Germinal center (tissue), 1 donor: ENCODE measurements around the gene EPB42.
A peak's percentile ranks its signal among the peaks of the same experiment; 100 is the strongest.
"Not testable (repeated sequence)": the region's sequence is repeated elsewhere in the genome, so short reads cannot be mapped to it uniquely, and the experiment has no call there.

ENCODE experiments used
- DNase-seq: peaks from one replicate; pipeline ENCODE4 v3.0.0; 2012; ENCODE audit warnings: mixed read lengths, low spot score

Gene EPB42

DNA sequence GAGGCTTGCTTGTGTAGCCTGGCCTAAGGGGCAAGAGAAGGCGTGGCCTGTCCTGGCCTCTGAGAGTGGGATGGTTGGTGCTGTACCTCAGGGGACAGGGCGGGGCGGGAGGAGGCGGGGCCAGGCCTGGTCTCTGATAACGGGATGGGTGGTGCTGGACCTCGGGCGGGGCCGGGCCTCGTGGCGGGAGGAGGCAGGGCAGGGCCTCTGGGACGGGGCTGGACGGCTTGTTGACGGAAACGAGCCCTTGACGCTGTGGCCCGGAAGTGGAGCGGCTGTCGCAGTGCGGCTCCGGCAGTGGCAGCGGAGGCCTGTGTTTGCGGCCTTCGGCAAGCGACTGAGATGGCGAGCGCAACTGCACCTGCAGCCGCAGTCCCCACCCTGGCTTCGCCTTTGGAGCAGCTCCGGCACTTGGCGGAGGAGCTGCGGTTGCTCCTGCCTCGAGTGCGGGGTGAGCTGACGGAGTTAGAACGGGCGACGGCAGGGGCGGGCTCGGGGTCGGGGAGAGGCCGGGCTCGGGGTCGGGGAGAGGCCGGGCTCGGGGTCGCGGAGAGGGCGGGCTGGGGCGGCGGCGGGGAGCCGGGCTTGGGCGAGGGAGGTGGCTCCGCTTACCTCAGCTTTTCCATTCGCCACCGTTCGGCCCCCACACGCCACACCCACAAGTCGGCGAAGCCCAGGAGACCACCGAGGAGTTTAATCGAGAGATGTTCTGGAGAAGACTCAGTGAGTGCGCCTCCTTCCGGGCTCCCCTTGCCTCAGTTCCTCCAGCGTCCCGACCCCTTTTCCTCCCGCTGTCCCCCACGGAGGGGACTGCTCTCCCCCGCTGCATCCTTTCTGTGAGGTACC, 35.4 kb downstream of the EPB42 start, which contains the start of gene CCNDBP1:
TSS of gene CCNDBP1 (plus strand) at position 247 of the 846 bp plus-strand sequence. CDS start at position 343, 96 bp downstream.
- peak; percentile 97 for DNase-seq

DNA sequence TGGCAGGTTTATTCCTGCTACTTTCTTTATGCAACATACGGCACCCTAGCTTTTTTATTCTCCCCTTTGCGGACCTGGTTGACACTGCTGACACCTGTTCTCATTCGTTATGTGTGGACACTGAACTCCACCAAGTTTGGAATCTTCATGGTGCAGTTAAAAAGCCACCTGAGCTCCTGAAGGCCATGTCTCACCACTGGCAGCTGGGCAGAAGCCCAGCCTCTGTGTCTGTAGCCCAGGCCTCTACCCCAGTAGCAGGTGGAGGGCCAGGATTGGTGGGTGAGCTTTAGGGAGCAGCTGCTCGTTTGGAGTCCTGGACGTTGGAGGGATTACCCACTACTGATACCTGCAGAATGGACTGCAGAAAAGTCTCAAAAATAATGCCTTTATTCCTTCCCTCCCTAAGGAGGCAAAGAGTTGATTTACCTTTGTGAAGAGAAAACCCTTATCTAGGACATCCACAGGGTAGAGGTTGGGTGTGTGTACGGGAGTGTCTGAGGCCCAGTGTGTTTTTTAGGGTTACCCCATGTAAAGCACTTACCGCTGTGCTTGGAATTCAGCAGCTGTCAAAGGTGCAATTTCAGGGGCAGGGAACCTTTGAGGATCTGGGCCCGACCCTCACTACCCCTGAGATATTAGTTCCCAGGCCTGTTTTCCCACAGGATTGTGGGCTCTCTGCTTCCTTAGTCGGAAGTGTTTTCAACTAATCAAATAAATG, 36.3 kb downstream of the EPB42 start:
- no peak for DNase-seq

DNA sequence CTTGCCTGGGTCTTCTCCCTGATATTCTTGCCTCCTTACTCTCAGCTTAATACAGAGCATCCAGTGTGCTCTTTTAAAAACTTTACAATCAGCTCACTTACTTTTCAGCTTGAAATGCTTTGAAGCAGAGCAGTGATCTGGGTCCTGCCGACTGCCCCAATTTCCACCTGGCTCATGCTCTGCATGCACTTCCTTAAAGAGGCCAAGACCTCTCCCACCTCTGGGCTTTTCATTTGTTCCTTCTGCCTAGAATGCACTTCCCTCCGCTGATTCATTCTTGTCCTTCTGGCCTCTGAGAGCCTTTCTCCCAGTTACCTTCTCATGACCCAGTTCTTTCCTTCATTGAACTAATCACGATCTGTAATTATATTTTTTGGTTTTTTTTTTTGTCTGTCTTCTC, 37.5 kb downstream of the EPB42 start:
- DNase-seq = no peak

DNA sequence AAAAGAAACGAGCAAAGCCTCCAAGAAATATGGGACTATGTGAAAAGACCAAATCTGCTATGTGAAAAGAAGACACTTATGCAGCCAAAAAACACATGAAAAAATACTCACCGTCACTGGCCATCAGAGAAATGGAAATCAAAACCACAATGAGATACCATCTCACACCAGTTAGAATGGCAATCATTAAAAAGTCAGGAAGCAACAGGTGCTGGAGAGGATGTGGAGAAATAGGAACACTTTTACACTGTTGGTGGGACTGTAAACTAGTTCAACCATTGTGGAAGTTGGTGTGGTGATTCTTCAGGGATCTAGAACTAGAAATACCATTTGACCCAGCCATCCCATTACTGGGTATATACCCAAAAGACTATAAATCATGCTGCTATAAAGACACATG, 43.7 kb downstream of the EPB42 start:
- DNase-seq = not testable (repeated sequence)

- DNase-seq = not testable (repeated sequence)
These were observed 45.0 kb downstream of the EPB42 start for GRCh38 chr15:43175656-43176309.

- no peak for DNase-seq
These were observed 50.9 kb downstream of the EPB42 start for GRCh38 chr15:43169888-43170287.

GRCh38 chr15:43168192-43169107, 52.4 kb downstream of the EPB42 start:
- DNase-seq = no peak

DNA sequence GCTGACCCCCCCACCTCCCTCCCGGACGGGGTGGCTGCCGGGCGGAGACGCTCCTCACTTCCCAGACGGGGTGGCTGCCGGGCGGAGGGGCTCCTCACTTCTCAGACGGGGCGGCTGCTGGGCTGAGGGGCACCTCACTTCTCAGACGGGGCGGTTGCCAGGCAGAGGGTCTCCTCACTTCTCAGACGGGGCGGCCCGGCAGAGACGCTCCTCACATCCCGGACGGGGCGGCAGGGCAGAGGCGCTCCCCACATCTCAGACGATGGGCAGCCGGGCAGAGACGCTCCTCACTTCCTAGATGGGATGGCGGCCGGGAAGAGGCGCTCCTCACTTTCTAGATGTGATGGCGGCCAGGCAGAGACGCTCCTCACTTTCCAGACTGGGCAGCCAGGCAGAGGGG, 53.6 kb downstream of the EPB42 start:
- DNase-seq = not testable (repeated sequence)

- no peak for DNase-seq
These were observed 55.0 kb downstream of the EPB42 start for GRCh38 chr15:43165801-43166325.

DNA sequence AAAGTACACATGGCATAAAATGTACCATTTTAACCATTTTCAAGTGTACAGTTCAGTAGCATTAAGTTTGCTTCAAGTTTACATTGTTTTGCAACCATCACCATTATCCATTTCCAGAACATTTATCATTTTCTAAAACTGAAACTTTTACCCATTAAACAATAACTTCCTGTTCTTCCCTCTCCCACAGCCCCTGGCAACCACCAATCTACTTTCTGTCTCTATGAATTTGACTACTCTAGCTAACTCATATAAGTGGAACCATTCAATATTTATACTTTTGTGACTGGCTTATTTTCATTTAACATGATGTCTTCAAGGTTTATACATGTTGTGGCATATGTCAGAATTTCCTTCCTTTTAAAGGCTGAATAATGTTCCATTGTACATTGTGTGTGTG, 67.5 kb downstream of the EPB42 start:
- DNase-seq = no peak

GRCh38 chr15:43151688-43152087, 69.1 kb downstream of the EPB42 start:
- no peak for DNase-seq

DNA sequence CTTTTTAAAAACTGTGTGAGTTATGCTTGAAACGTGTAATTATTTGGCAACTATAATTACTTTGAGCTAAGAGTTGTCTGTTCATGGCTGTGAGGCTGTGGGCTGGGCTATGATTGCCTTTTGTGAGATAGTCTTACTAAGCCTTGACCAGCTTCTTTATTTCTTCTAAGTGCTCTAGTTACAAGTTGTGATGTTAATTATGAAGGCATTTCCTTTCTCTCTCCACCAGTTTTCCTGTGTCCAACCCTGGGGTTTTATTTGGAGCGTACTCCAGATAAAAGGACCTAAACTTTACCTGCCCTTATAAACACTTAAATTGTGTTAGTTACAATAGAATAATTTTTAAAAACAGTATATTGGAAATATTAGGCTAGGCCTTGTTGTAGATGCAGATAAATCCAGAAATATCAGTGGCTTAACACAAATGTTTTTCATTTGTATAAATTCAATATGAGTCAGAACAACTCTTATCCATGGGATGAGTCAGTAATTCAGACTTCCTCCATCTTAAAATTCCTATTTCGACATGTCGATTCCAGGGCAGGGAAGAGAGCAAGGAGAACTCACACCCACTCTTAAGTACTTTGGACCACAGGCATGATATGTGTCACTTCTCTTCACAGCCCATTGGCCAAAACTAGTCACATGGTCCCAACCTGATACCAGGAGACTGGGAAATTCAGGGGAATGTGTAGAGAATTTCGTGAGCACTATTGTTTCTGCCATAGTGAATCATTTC, 70.5 kb downstream of the EPB42 start:
- DNase-seq = no peak
